ENCODE measurements around the gene TBC1D1.
"Not testable (repeated sequence)": the region's sequence is repeated elsewhere in the genome, so short reads cannot be mapped to it uniquely, and the experiment has no call there.

The TBC1D1 gene

GRCh38 chr4:37889849-37890800 lies 759 bp upstream of the TBC1D1 start:
- ATAC-seq (peak; percentile 12), DNase-seq (peak; percentile 53)

GRCh38 chr4:37891260-37892159 lies 626 bp downstream of the TBC1D1 start:
- ATAC-seq = peak; percentile 74
- peak; percentile 68 for DNase-seq

- ATAC-seq (peak; percentile 68), DNase-seq (peak; percentile 67)
These were observed 1.8 kb downstream of the TBC1D1 start for GRCh38 chr4:37892641-37893040.

- ATAC-seq (no peak), DNase-seq (no peak)
These were observed 2.3 kb downstream of the TBC1D1 start for GRCh38 chr4:37893164-37893563.

GRCh38 chr4:37895271-37895670 lies 4.4 kb downstream of the TBC1D1 start:
- no peak for ATAC-seq

GRCh38 chr4:37896206-37896860 lies 5.4 kb downstream of the TBC1D1 start:
- ATAC-seq (no peak), DNase-seq (no peak)

More at GRCh38 chr4:37895271-37895670, 4.4 kb downstream of the TBC1D1 start:
- no peak for DNase-seq

- DNase-seq (no peak), ATAC-seq (no peak)
These were observed 11.3 kb downstream of the TBC1D1 start for GRCh38 chr4:37902212-37902611.

GRCh38 chr4:37902738-37903693 lies 12.1 kb downstream of the TBC1D1 start:
- ATAC-seq = no peak
- no peak for DNase-seq

GRCh38 chr4:37903901-37904300 lies 13.0 kb downstream of the TBC1D1 start:
- no peak for DNase-seq
- ATAC-seq = no peak

GRCh38 chr4:37904824-37905223 lies 13.9 kb downstream of the TBC1D1 start:
- ATAC-seq = no peak
- no peak for DNase-seq

- no peak for DNase-seq
- no peak for ATAC-seq
These were observed 14.8 kb downstream of the TBC1D1 start for GRCh38 chr4:37905533-37906169.

GRCh38 chr4:37908488-37909331 lies 17.8 kb downstream of the TBC1D1 start:
- ATAC-seq (no peak), DNase-seq (no peak)

GRCh38 chr4:37909332-37910090 lies 18.6 kb downstream of the TBC1D1 start:
- DNase-seq (no peak), ATAC-seq (no peak)

GRCh38 chr4:37910091-37910486 lies 19.2 kb downstream of the TBC1D1 start:
- no peak for ATAC-seq
- no peak for DNase-seq

- DNase-seq (no peak), ATAC-seq (no peak)
These were observed 23.7 kb downstream of the TBC1D1 start for GRCh38 chr4:37914539-37914938.

GRCh38 chr4:37917388-37917787 lies 26.5 kb downstream of the TBC1D1 start:
- ATAC-seq (no peak), DNase-seq (no peak)

- ATAC-seq (no peak), DNase-seq (no peak)
These were observed 27.8 kb downstream of the TBC1D1 start for GRCh38 chr4:37918653-37919052.

GRCh38 chr4:37922328-37922727 lies 31.4 kb downstream of the TBC1D1 start:
- no peak for DNase-seq
- ATAC-seq = no peak

- ATAC-seq, DNase-seq: not testable (repeated sequence)
These were observed 32.2 kb downstream of the TBC1D1 start for GRCh38 chr4:37923089-37923488.

Measured in stimulated activated naive CD8-positive, alpha-beta T cell treated with anti-CD3 and anti-CD28 coated beads, Interleukin-15, Interleukin-2, amounts not matched to agents 100 U/mL and 50 U/mL, for 24 hours (primary cell).